H9 (cell line): ENCODE results near the gene USP40. TPM values are rescaled to one million over a fixed set of nuclear protein-coding genes. Genes with fewer than 3 reads are reported as not detected.
"Not testable (repeated sequence)": the region's sequence is repeated elsewhere in the genome, so short reads cannot be mapped to it uniquely, and the experiment has no call there.

Source experiments
- DNase-seq: peaks from one replicate; pipeline ENCODE4 v3.0.0-alpha.2; 2017
- H2AFZ ChIP-seq: one replicate; pipeline ENCODE4 v1.6.1; 2013; ENCODE audit warnings: mild to moderate bottlenecking, low read length, control low read depth, moderate library complexity
- H2AK5ac ChIP-seq: 2 replicates; pipeline ENCODE4 v1.6.1; 2013; ENCODE audit warnings: low read length, control low read depth, mixed read lengths; ENCODE audit not compliant: insufficient read length
- H2BK120ac ChIP-seq: one replicate; pipeline ENCODE4 v1.6.1; 2013; ENCODE audit warnings: low read depth, mild to moderate bottlenecking, low read length, control low read depth, inconsistent platforms; ENCODE audit not compliant: poor library complexity, severe bottlenecking
- H2BK12ac ChIP-seq: 2 replicates; pipeline ENCODE4 v1.6.1; 2013; ENCODE audit warnings: low read length, control low read depth, mixed read lengths, low read depth; ENCODE audit not compliant: insufficient read length
- H2BK15ac ChIP-seq: 2 replicates; pipeline ENCODE4 v1.6.1; 2013; ENCODE audit warnings: low read depth, low read length, control low read depth
- H2BK20ac ChIP-seq: one replicate; pipeline ENCODE4 v1.6.1; 2013; ENCODE audit warnings: low read depth, mild to moderate bottlenecking, low read length, control low read depth, inconsistent platforms; ENCODE audit not compliant: poor library complexity, severe bottlenecking
- H2BK5ac ChIP-seq: 2 replicates; pipeline ENCODE4 v1.6.1; 2013; ENCODE audit warnings: low read length, control low read depth, mixed read lengths; ENCODE audit not compliant: insufficient read length
- H3K14ac ChIP-seq: 2 replicates; pipeline ENCODE4 v1.6.1; 2013; ENCODE audit warnings: low read length, control low read depth; ENCODE audit not compliant: insufficient read depth
- H3K18ac ChIP-seq: 2 replicates; pipeline ENCODE4 v1.6.1; 2013; ENCODE audit warnings: low read depth, mild to moderate bottlenecking, mixed read lengths, low read length, control low read depth; ENCODE audit not compliant: insufficient read length
- H3K23ac ChIP-seq: 2 replicates; pipeline ENCODE4 v1.6.1; 2013; ENCODE audit warnings: low read length, control low read depth, mixed read lengths, low read depth; ENCODE audit not compliant: insufficient read length
- H3K23me2 ChIP-seq: 2 replicates; pipeline ENCODE4 v1.6.1; 2013; ENCODE audit warnings: low read depth, mild to moderate bottlenecking, mixed read lengths, low read length, control low read depth; ENCODE audit not compliant: insufficient read length, poor library complexity, severe bottlenecking
- H3K27ac ChIP-seq: 2 replicates; pipeline ENCODE4 v1.5.1; 2013; ENCODE audit warnings: low read length, control low read depth, mixed read lengths, low read depth; ENCODE audit not compliant: insufficient read length
- H3K27me3 ChIP-seq: 2 replicates; pipeline ENCODE4 v1.6.1; 2013; ENCODE audit warnings: low read length, control low read depth, inconsistent platforms; ENCODE audit not compliant: insufficient read depth
- H3K4ac ChIP-seq: 2 replicates; pipeline ENCODE4 v1.6.1; 2013; ENCODE audit warnings: low read depth, mild to moderate bottlenecking, control low read depth, inconsistent platforms, low read length, moderate library complexity
- H3K4me1 ChIP-seq: 2 replicates; pipeline ENCODE4 v1.6.1; 2013; ENCODE audit warnings: low read length, control low read depth, inconsistent platforms; ENCODE audit not compliant: insufficient read depth
- H3K4me2 ChIP-seq: 2 replicates; pipeline ENCODE4 v1.6.1; 2013; ENCODE audit warnings: low read length, control low read depth, mixed read lengths; ENCODE audit not compliant: insufficient read length, insufficient read depth
- H3K56ac ChIP-seq: 2 replicates; pipeline ENCODE4 v1.6.1; 2013; ENCODE audit warnings: low read depth, mild to moderate bottlenecking, mixed read lengths, low read length, control low read depth; ENCODE audit not compliant: insufficient read length
- H3K79me1 ChIP-seq: 2 replicates; pipeline ENCODE4 v1.6.1; 2013; ENCODE audit warnings: low read depth, mild to moderate bottlenecking, moderate library complexity, low read length, control low read depth, inconsistent platforms; ENCODE audit not compliant: insufficient read depth, poor library complexity, severe bottlenecking
- H3K79me2 ChIP-seq: 2 replicates; pipeline ENCODE4 v1.6.1; 2013; ENCODE audit warnings: low read length, control low read depth, inconsistent platforms; ENCODE audit not compliant: insufficient read depth
- H3K9ac ChIP-seq: 2 replicates; pipeline ENCODE4 v1.6.1; 2013; ENCODE audit warnings: low read length, control low read depth, mixed read lengths; ENCODE audit not compliant: insufficient read length; ENCODE audit errors: extremely low read depth
- H3K9me3 ChIP-seq: one replicate; pipeline ENCODE4 v1.6.1; 2013; ENCODE audit warnings: low read depth, low read length, inconsistent platforms; ENCODE audit not compliant: control insufficient read depth
- H3T11ph ChIP-seq: one replicate; pipeline ENCODE4 v1.6.1; 2013; ENCODE audit warnings: mild to moderate bottlenecking, low read length, control low read depth, inconsistent platforms
- H4K20me1 ChIP-seq: one replicate; pipeline ENCODE4 v1.6.1; 2013; ENCODE audit not compliant: control insufficient read depth, insufficient read length, insufficient read depth
- H4K5ac ChIP-seq: 2 replicates; pipeline ENCODE4 v1.6.1; 2013; ENCODE audit warnings: low read depth, mild to moderate bottlenecking, mixed read lengths, low read length, control low read depth; ENCODE audit not compliant: insufficient read length
- H4K8ac ChIP-seq: replicated peaks from 2 replicates; pipeline ENCODE4 v1.6.1; 2013; ENCODE audit warnings: low read length, control low read depth, mixed read lengths, low read depth; ENCODE audit not compliant: insufficient read length
- H4K91ac ChIP-seq: 2 replicates; pipeline ENCODE4 v1.6.1; 2013; ENCODE audit warnings: low read depth, mild to moderate bottlenecking, moderate library complexity, mixed read lengths, low read length, control low read depth; ENCODE audit not compliant: insufficient read length
- H3K27ac Mint-ChIP-seq, 3 experiments: 2 replicates in 2 of 3; 3 replicates in 1 of 3; pipeline ENCODE4 v1.8.0; 2020 to 2021; ENCODE audit warnings: mixed read lengths in 3 of 3, mild to moderate bottlenecking in 1 of 3, moderate library complexity in 1 of 3
- H3K27me3 Mint-ChIP-seq: 2 replicates; pipeline ENCODE4 v1.8.0; 2021; ENCODE audit warnings: low read depth, mild to moderate bottlenecking, moderate library complexity, mixed read lengths
- H3K36me3 Mint-ChIP-seq, 3 experiments: 2 replicates in 2 of 3; 3 replicates in 1 of 3; pipeline ENCODE4 v1.8.0; 2020 to 2021; ENCODE audit warnings: low read depth in 3 of 3, mixed read lengths in 3 of 3; ENCODE audit not compliant: insufficient read depth in 1 of 3
- H3K4me1 Mint-ChIP-seq, 2 experiments: 2 replicates each; pipeline ENCODE4 v1.8.0; 2020; ENCODE audit warnings: mixed read lengths in 2 of 2
- H3K4me3 Mint-ChIP-seq, 2 experiments: 2 replicates in 1 of 2; 3 replicates in 1 of 2; pipeline ENCODE4 v1.8.0; 2020 to 2021; ENCODE audit warnings: mild to moderate bottlenecking in 2 of 2, mixed read lengths in 2 of 2, moderate library complexity in 1 of 2
- H3K9me3 Mint-ChIP-seq, 2 experiments: 2 replicates in 1 of 2; 3 replicates in 1 of 2; pipeline ENCODE4 v1.8.0; 2020; ENCODE audit warnings: mild to moderate bottlenecking in 2 of 2, mixed read lengths in 2 of 2, moderate library complexity in 1 of 2
- CTCF ChIP-seq: fragments of 200-600 bp; sonication (generic); conservative IDR thresholded peaks from 3 replicates; pipeline ENCODE4 v1.8.0; 2021; ENCODE audit warnings: antibody characterized with exemption, mild to moderate bottlenecking
- WGBS: extraction: QIAGEN DNeasy Blood & Tissue Kit; methylation state at CpG from one replicate; pipeline ENCODE4 v1.1.7; 2013; ENCODE audit warnings: missing lambda C conversion rate, low lambda C conversion rate, mixed read lengths; ENCODE audit not compliant: insufficient read length; ENCODE audit errors: extremely low coverage; 5-methylcytosine and 5-hydroxymethylcytosine counted together
- total RNA-seq: library from RNA; stranded (reverse); gene quantifications from 2 replicates; pipeline ENCODE4 v1.2.1, GENCODE V29; 2021

Gene USP40
- total RNA-seq, 1 experiment from 2014 or later = 7.5 TPM

- H3K79me1 ChIP-seq = no peaks in the 10 kb centered on the region
- H4K91ac ChIP-seq = no peak overlapping the region
- no peak overlapping the region for H2BK120ac ChIP-seq
- Mint-ChIP-seq H3K4me1 (no peaks in the 10 kb centered on the region), H3K27me3 (no peaks in the 10 kb centered on the region), H3K36me3 (no peaks in the 10 kb centered on the region; a peak in 1 of 7 replicates), H3K4me3 (no peak overlapping the region), H3K9me3 (peaks cover 5 to 15% of the 10 kb centered on the region in 2 experiments; a peak in 4 of 5 replicates), H3K27ac (no peak overlapping the region)
- no peak overlapping the region for H3K56ac ChIP-seq
- H3K27ac ChIP-seq = no peak overlapping the region
- no peak overlapping the region for H2AFZ ChIP-seq
- no peaks in the 10 kb centered on the region for H3K23me2 ChIP-seq
- H3K4me2 ChIP-seq = no peak overlapping the region
- H3K4ac ChIP-seq = no peak overlapping the region
- no peak overlapping the region for H2AK5ac ChIP-seq
- H3K23ac ChIP-seq = no peak overlapping the region
- no CpG with 5 or more reads among the region's 8 CpGs for WGBS
- H2BK20ac ChIP-seq = no peak overlapping the region
- no peaks in the 10 kb centered on the region for H4K20me1 ChIP-seq
- no peak overlapping the region for H2BK5ac ChIP-seq
- DNase-seq = no peak
- H3K14ac ChIP-seq = no peak overlapping the region
- no peaks in the 10 kb centered on the region for H3K27me3 ChIP-seq
- no peak overlapping the region for H3T11ph ChIP-seq
- no peak overlapping the region for H2BK12ac ChIP-seq
- H4K5ac ChIP-seq = no peak overlapping the region
- no peaks in the 10 kb centered on the region for H3K4me1 ChIP-seq
- no peak overlapping the region for H3K9ac ChIP-seq
- no peak overlapping the region for H4K8ac ChIP-seq
- TF ChIP-seq CTCF = no peak
- H3K9me3 ChIP-seq = no peaks in the 10 kb centered on the region
- H2BK15ac ChIP-seq = no peak overlapping the region
- H3K79me2 ChIP-seq = no peaks in the 10 kb centered on the region
- no peak overlapping the region for H3K18ac ChIP-seq
Measured at GRCh38 chr2:233593201-233593600, 26.6 kb upstream of the USP40 start.

- DNase-seq, H3K79me1 ChIP-seq, H3K9me3 ChIP-seq, H2BK120ac ChIP-seq, H3K4me3 Mint-ChIP-seq, H3K4me1 ChIP-seq, H2BK15ac ChIP-seq, H3K18ac ChIP-seq, H3K4me2 ChIP-seq, H2BK5ac ChIP-seq, H2AFZ ChIP-seq, H3K14ac ChIP-seq, H4K20me1 ChIP-seq, H2AK5ac ChIP-seq, H3K27ac ChIP-seq, H2BK12ac ChIP-seq, H3K9ac ChIP-seq, H4K5ac ChIP-seq, H3K36me3 Mint-ChIP-seq, H3K23ac ChIP-seq, H3K23me2 ChIP-seq, H3K4ac ChIP-seq, H3K27me3 Mint-ChIP-seq, H2BK20ac ChIP-seq, H3K56ac ChIP-seq, H3T11ph ChIP-seq, H4K91ac ChIP-seq, H3K27ac Mint-ChIP-seq, H3K4me1 Mint-ChIP-seq, H4K8ac ChIP-seq, H3K27me3 ChIP-seq, H3K79me2 ChIP-seq: not testable (repeated sequence)
- peaks cover 5 to 15% of the 10 kb centered on the region in 2 experiments; a peak in 4 of 5 replicates for H3K9me3 Mint-ChIP-seq
- no CpG with 5 or more reads among the region's 1 CpG for WGBS
Measured at GRCh38 chr2:233592706-233593105, 26.1 kb upstream of the USP40 start.
